Body of pancreas (tissue), 4 donors: ENCODE data around the gene PLTP. TPM values are rescaled to one million over a fixed set of nuclear protein-coding genes. Genes with fewer than 3 reads are reported as not detected.

Experiments
- ATAC-seq: fragments of 150-250 bp; one replicate; pipeline ENCODE4 v1.9.1; 2016
- DNase-seq, 4 donors: peaks; one replicate each; pipeline ENCODE4 v3.0.0-alpha.2; 2019
- H3K27ac ChIP-seq, 4 donors: fragments of 200-600 bp; sonication (generic); 1 replicate in 3 of 4; 2 replicates in 1 of 4; pipeline versions ENCODE4 v1.5.1 to v1.6.1; 2016 to 2019; ENCODE audit warnings: mild to moderate bottlenecking in 1 of 4, mixed read lengths in 1 of 4, moderate library complexity in 1 of 4
- H3K27me3 ChIP-seq, 2 donors: fragments of 200-600 bp; sonication (generic); one replicate each; pipeline ENCODE4 v1.6.0; 2016; ENCODE audit warnings: mild to moderate bottlenecking in 1 of 2
- H3K36me3 ChIP-seq, 2 donors: fragments of 200-600 bp; sonication (generic); replicated peaks in 1 of 2; 2 replicates each; pipeline ENCODE4 v1.5.1; 2016; ENCODE audit warnings: low read depth in 2 of 2; ENCODE audit not compliant: insufficient read depth in 1 of 2
- H3K4me1 ChIP-seq: fragments of 200-600 bp; sonication (generic); one replicate; pipeline ENCODE4 v1.6.0; 2016
- H3K4me3 ChIP-seq, 2 donors: fragments of 200-600 bp; sonication (generic); 1 replicate in 1 of 2; 2 replicates in 1 of 2; pipeline ENCODE4 v1.5.1; 2016 to 2019
- H3K9me3 ChIP-seq, 3 donors: fragments of 200-600 bp; sonication (generic); 1 replicate in 2 of 3; 2 replicates in 1 of 3; pipeline ENCODE4 v1.5.1; 2016
- POLR2A ChIP-seq, 3 donors: fragments of 450-650 bp; IDR thresholded peaks; one replicate each; pipeline ENCODE4 v1.6.1; 2016; ENCODE audit warnings: antibody characterized with exemption in 3 of 3, mild to moderate bottlenecking in 2 of 3
- WGBS, 2 donors: methylation state at CpG; one replicate each; pipeline ENCODE4 v1.1.5; 2017; 5-methylcytosine and 5-hydroxymethylcytosine counted together
- intact Hi-C: fragments of 100-400 bp; cut with DNase I; formaldehyde crosslinking; loops from one replicate; pipeline ENCODE4 v1.15.1; 2023
- total RNA-seq, 2 donors: library from RNA; depleted of rRNA; stranded (reverse); fragments of >200 nt; gene quantifications; one replicate each; pipeline ENCODE4 v1.1.0, GENCODE V29; 2016
- TF ChIP-seq, protein P1 (sequence below), 7 experiments: fragments of 450-650 bp in 4 of 7; fragments of 200-600 bp in 3 of 7; sonication (generic) in 3 of 7; IDR thresholded peaks; one replicate each; pipeline ENCODE4 v1.5.1; 2016 to 2019; ENCODE audit warnings: antibody characterized with exemption in 7 of 7

PLTP gene
- total RNA-seq, 2 donors from 2014 or later = 109 to 198 TPM

DNA sequence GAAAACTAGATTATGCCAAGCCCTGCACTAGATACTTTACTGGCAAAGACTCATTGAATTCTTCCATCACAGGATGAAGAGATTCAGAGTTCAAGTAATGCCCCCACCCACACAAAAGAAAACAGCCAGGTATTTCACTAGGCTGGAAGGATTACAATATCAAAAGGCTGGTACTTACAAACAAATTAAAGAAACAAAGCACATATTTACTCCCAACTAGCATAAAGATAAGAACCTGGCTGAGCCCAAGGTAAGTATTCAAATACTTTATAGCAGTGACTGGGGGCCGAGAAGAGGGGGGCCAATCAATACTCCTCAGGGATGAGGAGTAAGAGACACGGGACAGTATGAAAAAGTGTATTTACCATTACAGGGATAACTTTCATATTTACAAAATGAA, 58.5 kb downstream of the PLTP start:
- Histone ChIP-seq H3K4me3 (no peak overlapping the region), H3K36me3 (peaks cover 0 to under 1% of the 10 kb centered on the region in 2 donors), H3K9me3 (no peaks in the 10 kb centered on the region), H3K27ac (no peak overlapping the region), H3K4me1 (peaks cover 31% of the 10 kb centered on the region), H3K27me3 (no peaks in the 10 kb centered on the region)
- 29 to 40% methylated on average over 2 of the region's 2 CpGs for WGBS, 2 donors
- no peak for ATAC-seq
- intact Hi-C loops = no loop called here
- DNase-seq = no peak
- no peak for TF ChIP-seq POLR2A (IDR thresholded peaks at IDR 0.05)
- TF ChIP-seq, protein P1, sequence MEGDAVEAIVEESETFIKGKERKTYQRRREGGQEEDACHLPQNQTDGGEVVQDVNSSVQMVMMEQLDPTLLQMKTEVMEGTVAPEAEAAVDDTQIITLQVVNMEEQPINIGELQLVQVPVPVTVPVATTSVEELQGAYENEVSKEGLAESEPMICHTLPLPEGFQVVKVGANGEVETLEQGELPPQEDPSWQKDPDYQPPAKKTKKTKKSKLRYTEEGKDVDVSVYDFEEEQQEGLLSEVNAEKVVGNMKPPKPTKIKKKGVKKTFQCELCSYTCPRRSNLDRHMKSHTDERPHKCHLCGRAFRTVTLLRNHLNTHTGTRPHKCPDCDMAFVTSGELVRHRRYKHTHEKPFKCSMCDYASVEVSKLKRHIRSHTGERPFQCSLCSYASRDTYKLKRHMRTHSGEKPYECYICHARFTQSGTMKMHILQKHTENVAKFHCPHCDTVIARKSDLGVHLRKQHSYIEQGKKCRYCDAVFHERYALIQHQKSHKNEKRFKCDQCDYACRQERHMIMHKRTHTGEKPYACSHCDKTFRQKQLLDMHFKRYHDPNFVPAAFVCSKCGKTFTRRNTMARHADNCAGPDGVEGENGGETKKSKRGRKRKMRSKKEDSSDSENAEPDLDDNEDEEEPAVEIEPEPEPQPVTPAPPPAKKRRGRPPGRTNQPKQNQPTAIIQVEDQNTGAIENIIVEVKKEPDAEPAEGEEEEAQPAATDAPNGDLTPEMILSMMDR (IDR thresholded peaks at IDR 0.05) = no peak

DNA sequence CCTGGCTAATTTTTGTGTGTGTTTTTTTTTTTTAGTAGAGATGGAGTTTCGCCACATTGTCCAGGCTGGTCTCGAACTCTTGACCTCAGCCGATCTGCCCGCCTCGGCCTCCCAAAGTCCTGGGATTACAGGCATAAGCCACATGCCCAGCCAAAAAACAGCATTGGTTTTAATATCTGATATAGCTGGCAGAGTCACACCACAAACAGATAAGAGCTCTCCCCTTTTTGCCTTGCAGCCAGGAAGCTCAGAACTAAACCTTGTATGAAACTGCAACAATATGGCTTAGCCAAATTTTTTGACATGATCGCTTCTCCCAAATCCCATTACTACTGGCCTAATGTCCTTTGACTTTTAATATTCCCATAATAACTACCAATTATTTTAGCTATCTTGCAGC, 59.6 kb downstream of the PLTP start:
- Histone ChIP-seq H3K36me3 (peaks cover 0 to 4% of the 10 kb centered on the region in 2 donors), H3K27ac (no peak overlapping the region), H3K4me3 (no peak overlapping the region), H3K27me3 (no peaks in the 10 kb centered on the region), H3K4me1 (peaks cover 25% of the 10 kb centered on the region), H3K9me3 (no peaks in the 10 kb centered on the region)
- DNase-seq = no peak
- ATAC-seq = no peak
- TF ChIP-seq POLR2A (IDR thresholded peaks at IDR 0.05) = no peak
- TF ChIP-seq, protein P1 (IDR thresholded peaks at IDR 0.05) = no peak
- intact Hi-C loops = no loop called here
- WGBS, 2 donors = 84 to 95% methylated on average over 3 to 6 of the region's 6 CpGs

DNA sequence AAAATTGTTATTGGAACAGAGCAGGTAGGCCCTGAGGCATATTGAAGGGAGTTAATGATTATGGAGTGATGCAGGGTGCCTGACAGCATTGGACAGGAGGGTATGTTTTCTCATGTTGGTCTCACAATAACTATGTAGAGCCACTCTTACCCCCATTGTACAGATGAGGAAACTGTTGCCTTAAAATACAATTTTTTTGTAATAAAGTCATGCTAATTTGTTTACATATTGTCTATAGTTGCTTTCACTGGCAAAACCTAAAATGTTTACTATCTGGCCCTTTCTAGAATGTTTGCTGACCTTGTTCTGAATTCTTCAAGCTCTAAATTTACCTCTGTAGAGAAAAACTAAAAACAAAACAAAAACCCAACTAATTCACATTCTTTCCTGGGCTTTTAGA, 60.5 kb downstream of the PLTP start:
- no peak overlapping the region for H3K27ac ChIP-seq
- TF ChIP-seq, protein P1 (IDR thresholded peaks at IDR 0.05) = no peak
- TF ChIP-seq POLR2A (IDR thresholded peaks at IDR 0.05) = no peak
- H3K4me1 ChIP-seq = peaks cover 22% of the 10 kb centered on the region
- H3K4me3 ChIP-seq = no peak overlapping the region
- no peaks in the 10 kb centered on the region for H3K9me3 ChIP-seq
- H3K27me3 ChIP-seq = no peaks in the 10 kb centered on the region
- H3K36me3 ChIP-seq = peaks cover 0 to 4% of the 10 kb centered on the region in 2 donors
- intact Hi-C loops = no loop called here
- ATAC-seq (no peak), DNase-seq (no peak)

DNA sequence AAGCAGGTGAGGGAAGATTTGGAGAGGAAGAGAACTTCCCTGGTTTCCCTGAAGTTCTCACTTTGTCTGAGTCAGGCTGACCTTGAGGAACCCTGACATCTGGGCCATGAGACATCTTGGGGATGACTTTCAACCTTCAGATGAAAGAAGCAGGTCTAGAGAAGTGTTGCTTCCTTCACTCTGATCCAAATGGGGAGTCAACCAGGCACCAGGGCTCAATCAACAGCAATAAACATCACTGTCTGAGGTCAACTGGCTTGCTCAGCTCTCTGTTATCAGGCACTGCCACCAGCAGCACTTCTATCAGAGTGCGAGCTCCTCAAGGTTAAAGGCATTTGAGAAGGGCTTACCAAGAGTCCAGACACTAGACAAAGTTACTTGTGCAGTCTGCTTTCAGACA, 61.0 kb downstream of the PLTP start:
- H3K27me3 ChIP-seq = no peaks in the 10 kb centered on the region
- no peak overlapping the region for H3K27ac ChIP-seq
- no peak for DNase-seq
- WGBS, 2 donors = 42 to 71% methylated on average over 1 of the region's 1 CpG
- no peak for ATAC-seq
- peaks cover 16% of the 10 kb centered on the region for H3K4me1 ChIP-seq
- no peak overlapping the region for H3K4me3 ChIP-seq
- TF ChIP-seq, protein P1 (IDR thresholded peaks at IDR 0.05) = no peak
- TF ChIP-seq POLR2A (IDR thresholded peaks at IDR 0.05) = no peak
- H3K36me3 ChIP-seq = peaks cover 0 to 4% of the 10 kb centered on the region in 2 donors
- H3K9me3 ChIP-seq = no peaks in the 10 kb centered on the region
- intact Hi-C loops = no loop called here

DNA sequence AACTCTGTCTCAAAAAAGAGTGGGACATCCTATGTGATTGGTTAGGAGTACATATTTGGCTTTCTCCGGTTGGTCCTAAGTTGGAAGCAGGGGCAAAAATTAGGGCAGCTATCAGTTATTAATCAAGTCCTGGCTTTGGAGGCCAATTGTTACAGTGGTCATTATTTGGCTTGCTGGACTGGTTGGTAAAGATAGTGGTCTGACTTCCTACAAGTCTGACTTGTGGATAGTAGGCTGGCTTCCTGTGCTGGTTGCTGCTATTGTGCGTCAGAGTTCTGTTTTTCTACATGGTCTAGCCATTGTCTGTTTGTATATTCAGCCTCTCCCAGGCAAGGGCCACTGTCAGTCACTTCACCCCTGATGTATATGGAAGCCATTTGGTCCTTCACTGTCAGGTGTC, 61.7 kb downstream of the PLTP start:
- WGBS, 2 donors = 91 to 100% methylated on average over 2 of the region's 2 CpGs
- DNase-seq (no peak), ATAC-seq (no peak)
- peaks cover 10% of the 10 kb centered on the region for H3K4me1 ChIP-seq
- no peak overlapping the region for H3K27ac ChIP-seq
- H3K9me3 ChIP-seq = no peaks in the 10 kb centered on the region
- no peak for TF ChIP-seq POLR2A (IDR thresholded peaks at IDR 0.05)
- TF ChIP-seq, protein P1 (IDR thresholded peaks at IDR 0.05) = no peak
- H3K4me3 ChIP-seq = no peak overlapping the region
- H3K27me3 ChIP-seq = no peaks in the 10 kb centered on the region
- intact Hi-C loops = no loop called here
- H3K36me3 ChIP-seq = peaks cover 0 to 4% of the 10 kb centered on the region in 2 donors
